Gastroesophageal sphincter (tissue), 3 donors: ENCODE data around the gene VAV2.

Experiments used
- CTCF ChIP-seq, 4 experiments: fragments of 200-600 bp in 2 of 4; fragments of 450-650 bp in 2 of 4; sonication (generic) in 1 of 4; IDR thresholded peaks; one replicate each; pipeline ENCODE4 v1.5.1; 2017 to 2019; ENCODE audit warnings: antibody characterized with exemption in 4 of 4, mild to moderate bottlenecking in 2 of 4, moderate library complexity in 2 of 4
- POLR2A ChIP-seq, 2 donors: fragments of 450-650 bp; IDR thresholded peaks; one replicate each; pipeline ENCODE4 v1.6.1; 2017; ENCODE audit warnings: antibody characterized with exemption in 2 of 2, mild to moderate bottlenecking in 2 of 2, moderate library complexity in 1 of 2
- POLR2AphosphoS5 ChIP-seq: sonication (generic); formaldehyde crosslinking; IDR thresholded peaks from one replicate; pipeline ENCODE4 v1.6.1; 2017; ENCODE audit warnings: antibody characterized with exemption

DNA sequence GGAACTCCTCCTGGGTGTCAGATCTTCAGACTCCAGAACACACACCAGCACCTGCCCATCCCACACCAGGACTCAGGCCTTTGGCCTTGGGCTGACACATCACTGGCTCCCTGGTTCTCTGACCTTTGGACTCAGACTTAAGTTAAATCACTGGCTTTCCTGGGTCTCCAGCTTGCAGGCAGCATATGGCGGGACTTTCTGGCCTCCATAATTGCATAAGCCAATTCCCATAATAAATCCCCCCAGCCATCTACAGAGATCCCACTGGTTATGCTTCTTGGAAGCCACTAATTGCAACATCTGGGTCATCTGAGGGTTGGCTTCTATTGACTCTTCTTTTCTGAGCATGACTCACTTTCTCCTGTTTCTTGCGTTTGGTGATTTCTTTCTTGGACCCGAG, 173.7 kb downstream of the VAV2 start:
- no peak for TF ChIP-seq POLR2AphosphoS5
- TF ChIP-seq CTCF (IDR thresholded peaks at IDR 0.05), result no peak
- TF ChIP-seq POLR2A (IDR thresholded peaks at IDR 0.05), result no peak
